Prostate gland (tissue), 2 donors: ENCODE results near the gene GDPD4. TPM values are rescaled to one million over a fixed set of nuclear protein-coding genes. Genes with fewer than 3 reads are reported as not detected.

Experiments
- DNase-seq: peaks from one replicate; pipeline ENCODE4 v3.0.0-alpha.2; 2019; ENCODE audit warnings: low spot score
- H3K27ac ChIP-seq, 2 donors: fragments of 200-600 bp; sonication (generic); 2 replicates each; pipeline ENCODE4 v1.5.1; 2017 to 2019
- H3K27me3 ChIP-seq: fragments of 200-600 bp; sonication (generic); replicated peaks from 2 replicates; pipeline ENCODE4 v1.5.1; 2019; ENCODE audit not compliant: insufficient read depth
- H3K36me3 ChIP-seq, 2 donors: fragments of 200-600 bp; sonication (generic); 1 replicate in 1 of 2; 2 replicates in 1 of 2; pipeline versions ENCODE4 v1.5.1 to v1.8.1; 2017 to 2019
- H3K4me1 ChIP-seq: fragments of 200-600 bp; sonication (generic); replicated peaks from 2 replicates; pipeline ENCODE4 v1.5.1; 2019
- H3K4me3 ChIP-seq, 2 donors: fragments of 200-600 bp; sonication (generic); 2 replicates each; pipeline ENCODE4 v1.5.1; 2017 to 2019
- H3K9me3 ChIP-seq: fragments of 200-600 bp; sonication (generic); 2 replicates; pipeline ENCODE4 v1.5.1; 2017
- CTCF ChIP-seq, 4 experiments: fragments of 200-600 bp in 2 of 4; fragments of 450-650 bp in 2 of 4; sonication (generic) in 2 of 4; IDR thresholded peaks; 1 replicate in 3 of 4; 2 replicates in 1 of 4; pipeline ENCODE4 v1.5.1; 2016 to 2019; ENCODE audit warnings: antibody characterized with exemption in 4 of 4, mild to moderate bottlenecking in 2 of 4, moderate library complexity in 2 of 4
- POLR2A ChIP-seq: fragments of 450-650 bp; IDR thresholded peaks from one replicate; pipeline ENCODE4 v1.6.1; 2016; ENCODE audit warnings: antibody characterized with exemption, mild to moderate bottlenecking
- POLR2AphosphoS5 ChIP-seq: sonication (generic); formaldehyde crosslinking; IDR thresholded peaks from one replicate; pipeline ENCODE4 v1.6.1; 2017; ENCODE audit warnings: antibody characterized with exemption
- WGBS: methylation state at CpG from one replicate; pipeline ENCODE4 v1.1.5; 2018; 5-methylcytosine and 5-hydroxymethylcytosine counted together
- intact Hi-C: fragments of 100-400 bp; cut with DNase I; formaldehyde crosslinking; loops from one replicate; pipeline ENCODE4 v1.14.2; 2022
- total RNA-seq, 2 donors: library from RNA; depleted of rRNA; stranded (reverse); fragments of >200 nt; gene quantifications; one replicate each; pipeline ENCODE4 v1.1.0, GENCODE V29; 2016

The GDPD4 gene
- total RNA-seq, 2 donors from 2014 or later = 7.4 TPM; not detected in 1

GRCh38 chr11:77320351-77320750 lies 18.9 kb upstream of the GDPD4 start:
- intact Hi-C loops = no loop called here
- no peaks in the 10 kb centered on the region for H3K9me3 ChIP-seq
- TF ChIP-seq POLR2A (no peak), CTCF (IDR thresholded peaks at IDR 0.05) (no peak), POLR2AphosphoS5 (no peak)
- no peaks in the 10 kb centered on the region for H3K36me3 ChIP-seq
- H3K27me3 ChIP-seq = no peaks in the 10 kb centered on the region
- no peak for DNase-seq
- no peak overlapping the region for H3K27ac ChIP-seq
- no peaks in the 10 kb centered on the region for H3K4me1 ChIP-seq
- H3K4me3 ChIP-seq = no peak overlapping the region
- 88% methylated on average over 1 of the region's 1 CpG for WGBS

- TF ChIP-seq POLR2AphosphoS5 (no peak), CTCF (IDR thresholded peaks at IDR 0.05) (no peak), POLR2A (no peak)
- DNase-seq = no peak
- 93% methylated on average over 2 of the region's 2 CpGs for WGBS
- H3K4me3 ChIP-seq = no peak overlapping the region
- H3K36me3 ChIP-seq = no peaks in the 10 kb centered on the region
- H3K9me3 ChIP-seq = no peaks in the 10 kb centered on the region
- H3K4me1 ChIP-seq = no peaks in the 10 kb centered on the region
- no peaks in the 10 kb centered on the region for H3K27me3 ChIP-seq
- H3K27ac ChIP-seq = no peak overlapping the region
- intact Hi-C loops = no loop called here
These were observed 17.1 kb upstream of the GDPD4 start for GRCh38 chr11:77318600-77318999.

GRCh38 chr11:77316733-77317342 lies 15.4 kb upstream of the GDPD4 start:
- no peak for TF ChIP-seq CTCF (IDR thresholded peaks at IDR 0.05)
- TF ChIP-seq POLR2A = no peak
- TF ChIP-seq POLR2AphosphoS5 = no peak
- H3K4me3 ChIP-seq = no peak overlapping the region
- no peaks in the 10 kb centered on the region for H3K9me3 ChIP-seq
- no peaks in the 10 kb centered on the region for H3K4me1 ChIP-seq
- DNase-seq = no peak
- intact Hi-C loops = no loop called here
- no peak overlapping the region for H3K27ac ChIP-seq
- WGBS = 17% methylated on average over 5 of the region's 5 CpGs
- H3K36me3 ChIP-seq = no peaks in the 10 kb centered on the region
- no peaks in the 10 kb centered on the region for H3K27me3 ChIP-seq

GRCh38 chr11:77312107-77312506 lies 10.6 kb upstream of the GDPD4 start:
- no peak for DNase-seq
- TF ChIP-seq POLR2A (no peak), POLR2AphosphoS5 (no peak), CTCF (IDR thresholded peaks at IDR 0.05) (no peak)
- H3K4me3 ChIP-seq = no peak overlapping the region
- H3K36me3 ChIP-seq = no peaks in the 10 kb centered on the region
- H3K4me1 ChIP-seq = no peaks in the 10 kb centered on the region
- intact Hi-C loops = no loop called here
- no peaks in the 10 kb centered on the region for H3K9me3 ChIP-seq
- H3K27me3 ChIP-seq = no peaks in the 10 kb centered on the region
- H3K27ac ChIP-seq = no peak overlapping the region

- Histone ChIP-seq H3K9me3 (no peaks in the 10 kb centered on the region), H3K27me3 (no peaks in the 10 kb centered on the region), H3K27ac (no peak overlapping the region), H3K36me3 (no peaks in the 10 kb centered on the region), H3K4me1 (no peaks in the 10 kb centered on the region), H3K4me3 (no peak overlapping the region)
- TF ChIP-seq POLR2AphosphoS5 = no peak
- TF ChIP-seq POLR2A = no peak
- no peak for TF ChIP-seq CTCF (IDR thresholded peaks at IDR 0.05)
- DNase-seq = no peak
- intact Hi-C loops = no loop called here
- WGBS = 90% methylated on average over 3 of the region's 3 CpGs
These were observed 10.2 kb upstream of the GDPD4 start for GRCh38 chr11:77311701-77312100.
